AG09309 (cell line): ENCODE results near the gene UTS2B.
"Not testable (repeated sequence)": the region's sequence is repeated elsewhere in the genome, so short reads cannot be mapped to it uniquely, and the experiment has no call there.

Experiments used
- DNase-seq: peaks from one replicate; pipeline ENCODE4 v3.0.0-alpha.2; 2010; ENCODE audit warnings: low read depth
- H3K4me3 ChIP-seq: 2 replicates; pipeline ENCODE4 v1.5.1; 2011; ENCODE audit warnings: mild to moderate bottlenecking, low read depth, low read length, moderate library complexity; ENCODE audit not compliant: control insufficient read depth
- CTCF ChIP-seq: IDR thresholded peaks from 2 replicates; pipeline ENCODE4 v1.5.1; 2011; ENCODE audit warnings: mild to moderate bottlenecking, low read depth, low read length, inconsistent platforms; ENCODE audit not compliant: insufficient read depth, control insufficient read depth; ENCODE audit errors: missing control alignments

UTS2B gene

GRCh38 chr3:191254098-191254873, 76.0 kb downstream of the UTS2B start:
- no peak for DNase-seq
- H3K4me3 ChIP-seq, result no peak overlapping the region
- no peak for TF ChIP-seq CTCF

- TF ChIP-seq CTCF, result no peak
- DNase-seq, result no peak
- H3K4me3 ChIP-seq, result no peak overlapping the region
Measured at GRCh38 chr3:191253089-191253799, 77.1 kb downstream of the UTS2B start.

GRCh38 chr3:191246630-191247029, 83.7 kb downstream of the UTS2B start:
- no peak overlapping the region for H3K4me3 ChIP-seq
- peak; percentile 40 for DNase-seq
- TF ChIP-seq CTCF, result no peak

GRCh38 chr3:191246034-191246433, 84.3 kb downstream of the UTS2B start:
- not testable (repeated sequence) for DNase-seq, H3K4me3 ChIP-seq

- no peak overlapping the region for H3K4me3 ChIP-seq
- TF ChIP-seq CTCF, result peak; percentile 33
- DNase-seq, result no peak
Measured at GRCh38 chr3:191244242-191244867, 86.0 kb downstream of the UTS2B start.

GRCh38 chr3:191240486-191240885, 89.8 kb downstream of the UTS2B start:
- DNase-seq, result no peak
- no peak for TF ChIP-seq CTCF
- no peak overlapping the region for H3K4me3 ChIP-seq
